MM.1S (cell line): ENCODE measurements around the gene ASCC3.

Experiments
- EZH2phosphoT487 ChIP-seq: fragments of 300-600 bp; sonication (generic); IDR thresholded peaks from 2 replicates; pipeline ENCODE4 v1.6.1; 2018; ENCODE audit warnings: antibody characterized with exemption, low read length
- TF ChIP-seq, protein P1 (sequence below): fragments of 300-600 bp; sonication (generic); IDR thresholded peaks from 2 replicates; pipeline ENCODE4 v1.5.1; 2016; ENCODE audit warnings: antibody characterized with exemption, low read length, mixed read lengths

DNA sequence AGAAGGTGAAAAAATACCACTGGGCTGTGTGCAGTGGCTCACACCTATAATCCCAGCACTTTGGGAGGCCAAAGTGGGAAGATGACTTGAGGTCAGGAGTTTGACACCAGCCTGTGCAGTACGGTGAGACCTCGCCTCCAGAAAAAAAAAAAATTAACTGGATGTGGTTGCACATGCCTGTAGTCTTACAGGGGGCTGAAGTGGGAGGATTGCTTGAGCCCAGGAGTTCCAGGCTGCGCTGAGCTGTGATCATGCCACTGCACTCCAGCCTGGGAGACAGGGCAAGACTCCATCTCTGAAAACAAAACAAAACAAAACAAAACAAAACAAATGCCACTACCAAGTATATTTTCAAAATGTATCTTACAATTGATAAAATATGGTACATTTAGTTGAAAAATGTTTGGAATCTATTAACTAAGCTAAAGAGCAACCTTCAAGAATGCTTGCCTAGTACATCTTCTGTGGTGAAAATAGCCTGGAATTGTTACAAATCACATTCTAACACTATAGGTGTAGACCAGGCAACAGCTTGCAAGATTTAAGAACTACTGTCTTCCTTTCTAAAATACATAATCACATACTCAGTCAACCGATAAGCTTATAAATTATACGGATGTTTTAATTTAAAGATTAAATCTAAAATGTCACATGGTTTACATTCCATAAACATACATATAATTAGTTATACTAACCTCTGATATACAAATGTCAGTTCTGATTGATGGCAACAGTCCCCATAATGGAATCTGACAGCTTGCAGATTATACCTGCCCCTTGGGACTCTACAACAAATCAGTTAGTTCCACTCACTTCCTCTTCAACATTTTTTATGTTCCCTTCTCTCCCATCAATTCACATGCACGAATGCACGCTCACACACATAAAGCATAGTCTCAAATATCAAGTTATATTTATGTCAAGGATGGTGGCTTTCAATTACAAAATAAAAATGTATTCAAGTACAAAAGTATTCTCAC, 150.8 kb downstream of the ASCC3 start:
- TF ChIP-seq, protein P1, sequence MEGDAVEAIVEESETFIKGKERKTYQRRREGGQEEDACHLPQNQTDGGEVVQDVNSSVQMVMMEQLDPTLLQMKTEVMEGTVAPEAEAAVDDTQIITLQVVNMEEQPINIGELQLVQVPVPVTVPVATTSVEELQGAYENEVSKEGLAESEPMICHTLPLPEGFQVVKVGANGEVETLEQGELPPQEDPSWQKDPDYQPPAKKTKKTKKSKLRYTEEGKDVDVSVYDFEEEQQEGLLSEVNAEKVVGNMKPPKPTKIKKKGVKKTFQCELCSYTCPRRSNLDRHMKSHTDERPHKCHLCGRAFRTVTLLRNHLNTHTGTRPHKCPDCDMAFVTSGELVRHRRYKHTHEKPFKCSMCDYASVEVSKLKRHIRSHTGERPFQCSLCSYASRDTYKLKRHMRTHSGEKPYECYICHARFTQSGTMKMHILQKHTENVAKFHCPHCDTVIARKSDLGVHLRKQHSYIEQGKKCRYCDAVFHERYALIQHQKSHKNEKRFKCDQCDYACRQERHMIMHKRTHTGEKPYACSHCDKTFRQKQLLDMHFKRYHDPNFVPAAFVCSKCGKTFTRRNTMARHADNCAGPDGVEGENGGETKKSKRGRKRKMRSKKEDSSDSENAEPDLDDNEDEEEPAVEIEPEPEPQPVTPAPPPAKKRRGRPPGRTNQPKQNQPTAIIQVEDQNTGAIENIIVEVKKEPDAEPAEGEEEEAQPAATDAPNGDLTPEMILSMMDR, result no peak
- TF ChIP-seq EZH2phosphoT487, result no peak
